ENCODE data around the gene CCDC148.

The CCDC148 gene

GRCh38 chr2:158394453-158394852, 62.1 kb downstream of the CCDC148 start:
- Histone ChIP-seq H3K9me2 (replicated peaks; ENCODE audit: control insufficient read depth, low read length) (no peaks in the 10 kb centered on the region), H3K27ac (ENCODE audit: low read depth, low read length) (no peak overlapping the region), H3K4me3 (ENCODE audit: low read length) (no peak overlapping the region), H3F3A (ENCODE audit: control insufficient read depth, insufficient read depth) (no peaks in the 10 kb centered on the region), H3K4me1 (ENCODE audit: control insufficient read depth, low read length) (no peaks in the 10 kb centered on the region), H3K36me3 (ENCODE audit: control insufficient read depth, low read length) (no peaks in the 10 kb centered on the region), H3K9me3 (ENCODE audit: control insufficient read depth, insufficient read depth, low read length) (no peaks in the 10 kb centered on the region), H4K20me1 (ENCODE audit: control insufficient read depth, insufficient read depth, low read depth, low read length) (no peaks in the 10 kb centered on the region), H3K4me2 (ENCODE audit: low read length) (no peak overlapping the region), H3K27me3 (ENCODE audit: control insufficient read depth, low read length) (no peaks in the 10 kb centered on the region), H3K79me2 (ENCODE audit: control insufficient read depth, low read length) (no peaks in the 10 kb centered on the region)
- TF ChIP-seq CTCF (IDR thresholded peaks at IDR 0.05; ENCODE audit: low read depth, low read length, poor library complexity, severe bottlenecking): no peak
- TF ChIP-seq EZH2phosphoT487 (IDR thresholded peaks at IDR 0.05; ENCODE audit: borderline replicate concordance, low read length): no peak

- no peaks in the 10 kb centered on the region for H3K9me2 ChIP-seq (replicated peaks; ENCODE audit: control insufficient read depth, low read length)
- H3K4me1 ChIP-seq (ENCODE audit: control insufficient read depth, low read length): no peaks in the 10 kb centered on the region
- H3K4me2 ChIP-seq (ENCODE audit: low read length): no peak overlapping the region
- no peak overlapping the region for H3K27ac ChIP-seq (ENCODE audit: low read depth, low read length)
- no peaks in the 10 kb centered on the region for H3F3A ChIP-seq (ENCODE audit: control insufficient read depth, insufficient read depth)
- H3K79me2 ChIP-seq (ENCODE audit: control insufficient read depth, low read length): no peaks in the 10 kb centered on the region
- no peaks in the 10 kb centered on the region for H3K9me3 ChIP-seq (ENCODE audit: control insufficient read depth, insufficient read depth, low read length)
- H4K20me1 ChIP-seq (ENCODE audit: control insufficient read depth, insufficient read depth, low read depth, low read length): no peaks in the 10 kb centered on the region
- TF ChIP-seq CTCF (IDR thresholded peaks at IDR 0.05; ENCODE audit: low read depth, low read length, poor library complexity, severe bottlenecking) (no peak), EZH2phosphoT487 (IDR thresholded peaks at IDR 0.05; ENCODE audit: borderline replicate concordance, low read length) (no peak)
- no peaks in the 10 kb centered on the region for H3K36me3 ChIP-seq (ENCODE audit: control insufficient read depth, low read length)
- H3K4me3 ChIP-seq (ENCODE audit: low read length): no peak overlapping the region
- no peaks in the 10 kb centered on the region for H3K27me3 ChIP-seq (ENCODE audit: control insufficient read depth, low read length)
Measured at GRCh38 chr2:158393886-158394285, 62.7 kb downstream of the CCDC148 start.

GRCh38 chr2:158392687-158393086, 63.9 kb downstream of the CCDC148 start:
- H3K36me3 ChIP-seq (ENCODE audit: control insufficient read depth, low read length): no peaks in the 10 kb centered on the region
- H3K9me3 ChIP-seq (ENCODE audit: control insufficient read depth, insufficient read depth, low read length): no peaks in the 10 kb centered on the region
- H3K4me3 ChIP-seq (ENCODE audit: low read length): no peak overlapping the region
- no peaks in the 10 kb centered on the region for H3K79me2 ChIP-seq (ENCODE audit: control insufficient read depth, low read length)
- no peaks in the 10 kb centered on the region for H4K20me1 ChIP-seq (ENCODE audit: control insufficient read depth, insufficient read depth, low read depth, low read length)
- TF ChIP-seq CTCF (IDR thresholded peaks at IDR 0.05; ENCODE audit: low read depth, low read length, poor library complexity, severe bottlenecking): no peak
- TF ChIP-seq EZH2phosphoT487 (IDR thresholded peaks at IDR 0.05; ENCODE audit: borderline replicate concordance, low read length): no peak
- no peaks in the 10 kb centered on the region for H3K27me3 ChIP-seq (ENCODE audit: control insufficient read depth, low read length)
- no peak overlapping the region for H3K4me2 ChIP-seq (ENCODE audit: low read length)
- no peaks in the 10 kb centered on the region for H3K9me2 ChIP-seq (replicated peaks; ENCODE audit: control insufficient read depth, low read length)
- H3K27ac ChIP-seq (ENCODE audit: low read depth, low read length): no peak overlapping the region
- H3F3A ChIP-seq (ENCODE audit: control insufficient read depth, insufficient read depth): no peaks in the 10 kb centered on the region
- no peaks in the 10 kb centered on the region for H3K4me1 ChIP-seq (ENCODE audit: control insufficient read depth, low read length)

- Histone ChIP-seq H3K9me3 (ENCODE audit: control insufficient read depth, insufficient read depth, low read length) (no peaks in the 10 kb centered on the region), H3K4me1 (ENCODE audit: control insufficient read depth, low read length) (no peaks in the 10 kb centered on the region), H3K9me2 (replicated peaks; ENCODE audit: control insufficient read depth, low read length) (no peaks in the 10 kb centered on the region), H3F3A (ENCODE audit: control insufficient read depth, insufficient read depth) (no peaks in the 10 kb centered on the region), H3K4me2 (ENCODE audit: low read length) (no peak overlapping the region), H4K20me1 (ENCODE audit: control insufficient read depth, insufficient read depth, low read depth, low read length) (no peaks in the 10 kb centered on the region), H3K4me3 (ENCODE audit: low read length) (no peak overlapping the region), H3K79me2 (ENCODE audit: control insufficient read depth, low read length) (no peaks in the 10 kb centered on the region), H3K27me3 (ENCODE audit: control insufficient read depth, low read length) (no peaks in the 10 kb centered on the region), H3K27ac (ENCODE audit: low read depth, low read length) (no peak overlapping the region), H3K36me3 (ENCODE audit: control insufficient read depth, low read length) (no peaks in the 10 kb centered on the region)
- TF ChIP-seq EZH2phosphoT487 (IDR thresholded peaks at IDR 0.05; ENCODE audit: borderline replicate concordance, low read length): no peak
- TF ChIP-seq CTCF (IDR thresholded peaks at IDR 0.05; ENCODE audit: low read depth, low read length, poor library complexity, severe bottlenecking): no peak
Measured at GRCh38 chr2:158391876-158392275, 64.7 kb downstream of the CCDC148 start.
